Stimulated activated CD8-positive, alpha-beta memory T cell treated with anti-CD3 and anti-CD28 coated beads, Interleukin-4, amount 100 ng/mL, for 24 hours (primary cell): ENCODE results near the gene LRRC4C.
"Not testable (repeated sequence)": the region's sequence is repeated elsewhere in the genome, so short reads cannot be mapped to it uniquely, and the experiment has no call there.

Experiments used
- DNase-seq: peaks from one replicate; pipeline ENCODE4 v3.0.0-alpha.2; 2020; ENCODE audit warnings: low read depth

The LRRC4C gene

DNA sequence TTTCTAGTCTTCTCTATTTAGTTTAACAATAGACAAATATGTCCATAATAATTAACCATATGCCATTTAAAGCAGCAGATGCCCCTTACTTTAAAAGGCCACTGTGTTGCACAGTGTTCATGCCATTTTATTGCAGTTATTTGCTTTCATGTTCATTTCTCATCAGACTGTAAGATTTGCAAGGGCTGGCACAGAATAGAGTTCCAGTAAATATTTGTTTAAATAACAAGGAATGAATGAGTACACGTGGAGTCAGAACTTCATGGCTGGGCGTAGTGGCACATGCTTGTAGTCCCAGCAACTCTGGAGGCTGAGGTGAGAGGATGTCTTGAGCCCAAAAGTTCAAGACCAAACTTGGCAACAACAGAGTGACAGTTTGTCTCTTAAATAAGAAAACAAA is 1228.6 kb downstream of the LRRC4C start:
- no peak for DNase-seq

DNA sequence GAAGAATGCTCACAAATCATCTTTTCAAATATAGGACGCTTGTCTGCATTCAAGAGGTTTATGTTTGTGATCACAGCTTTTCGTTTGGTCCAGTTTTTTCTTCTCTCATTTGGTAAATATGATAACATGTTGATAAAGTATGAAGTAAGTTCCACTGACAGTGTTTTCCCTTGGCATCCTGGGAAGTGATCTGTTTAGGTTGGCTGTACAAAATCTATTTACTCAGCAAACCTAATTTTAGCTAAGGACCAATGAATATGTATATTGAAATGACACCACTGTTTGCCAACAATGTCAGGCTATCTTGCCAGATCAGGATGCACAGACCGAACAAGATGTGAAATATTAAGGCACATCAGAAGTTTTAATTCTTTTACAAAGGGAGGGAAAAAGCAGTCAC is 1230.8 kb downstream of the LRRC4C start:
- no peak for DNase-seq

DNA sequence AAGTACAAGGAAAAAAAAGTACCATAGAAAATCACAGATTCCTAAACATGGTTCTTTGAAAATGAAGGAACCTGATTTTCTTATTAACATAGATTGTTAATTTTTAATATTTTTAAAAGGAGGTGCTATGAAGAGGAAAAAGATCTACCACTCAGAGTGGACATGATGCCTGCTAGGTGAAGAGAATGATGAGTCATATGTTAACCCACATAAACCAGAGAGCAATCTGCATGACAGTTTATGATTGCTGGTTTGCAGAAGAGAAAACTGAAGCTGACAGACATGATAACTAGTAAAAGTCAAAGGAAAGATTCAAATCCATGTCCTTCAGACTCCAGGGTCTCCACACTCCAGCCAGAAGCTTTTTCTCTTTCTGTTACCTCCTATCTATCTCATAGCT is 1231.7 kb downstream of the LRRC4C start:
- no peak for DNase-seq

DNA sequence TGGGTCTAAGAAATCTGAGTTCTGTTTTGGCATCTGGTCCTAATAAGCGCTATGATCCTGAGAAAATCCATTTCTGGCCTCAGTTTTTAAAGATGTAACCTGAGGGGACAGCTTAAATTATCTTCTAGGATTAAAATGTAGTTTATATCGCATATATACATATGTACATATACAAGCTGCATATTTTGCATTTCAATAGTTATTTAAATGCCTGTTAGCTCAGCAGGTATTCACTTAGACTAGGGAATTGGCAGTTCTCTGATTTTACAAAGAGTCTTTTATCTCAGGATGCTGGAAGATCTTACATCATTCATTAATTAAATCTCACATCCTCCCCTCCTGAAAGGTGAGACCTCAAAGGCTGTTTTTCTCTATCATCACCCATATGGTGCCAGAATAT is 1232.8 kb downstream of the LRRC4C start:
- no peak for DNase-seq

DNA sequence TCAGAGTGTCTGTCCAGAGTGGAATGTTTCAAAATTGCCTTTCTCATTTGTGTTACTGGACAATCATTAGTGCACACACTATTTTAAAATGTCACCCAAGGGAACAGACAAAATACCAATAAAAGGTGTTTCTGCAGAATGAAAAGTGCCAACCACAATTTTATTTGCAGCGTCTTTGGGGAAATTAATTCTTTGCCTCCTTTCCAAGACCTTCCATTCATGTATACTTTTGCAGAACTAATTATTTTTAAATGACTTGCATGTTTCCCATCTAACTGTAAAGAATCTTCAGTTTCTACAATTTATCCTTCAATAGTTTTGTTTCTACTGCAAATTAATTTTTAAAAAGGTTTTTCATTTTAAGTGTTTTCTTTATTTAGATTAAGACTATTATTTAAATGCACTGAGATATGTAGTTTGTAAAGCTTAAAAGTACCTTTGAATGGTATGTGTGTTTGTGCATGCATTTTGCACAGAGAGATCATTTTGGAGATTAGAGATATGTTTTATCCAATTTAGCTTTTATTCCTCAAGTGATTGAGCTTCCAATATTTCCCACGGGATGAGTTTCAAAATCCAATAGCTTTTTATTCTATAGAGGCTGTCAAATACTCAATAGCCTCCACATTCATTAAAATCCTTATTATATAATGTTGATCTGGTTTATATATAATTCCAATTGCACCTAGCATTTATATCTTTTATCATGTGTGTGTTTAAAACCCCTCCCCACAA is 1235.7 kb downstream of the LRRC4C start:
- DNase-seq, result no peak

DNA sequence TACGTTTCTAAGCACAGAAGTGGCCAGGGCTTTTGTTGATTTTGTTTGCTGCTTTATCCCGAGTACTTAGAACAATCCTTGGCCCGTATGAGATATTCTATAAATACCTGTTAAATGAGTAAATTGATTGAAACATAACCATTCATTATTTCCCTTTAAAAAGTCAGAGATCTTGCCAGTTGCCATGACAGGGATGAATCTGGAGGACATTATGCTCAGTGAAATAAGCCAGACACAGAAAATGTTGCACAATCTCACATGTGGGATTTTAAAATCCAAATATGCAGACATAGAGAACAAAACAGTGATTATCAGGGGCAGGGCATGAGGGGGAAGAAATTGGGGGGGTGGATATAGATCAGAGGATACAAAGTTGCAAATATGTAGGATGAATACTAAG is 1240.1 kb downstream of the LRRC4C start:
- DNase-seq, result no peak

DNA sequence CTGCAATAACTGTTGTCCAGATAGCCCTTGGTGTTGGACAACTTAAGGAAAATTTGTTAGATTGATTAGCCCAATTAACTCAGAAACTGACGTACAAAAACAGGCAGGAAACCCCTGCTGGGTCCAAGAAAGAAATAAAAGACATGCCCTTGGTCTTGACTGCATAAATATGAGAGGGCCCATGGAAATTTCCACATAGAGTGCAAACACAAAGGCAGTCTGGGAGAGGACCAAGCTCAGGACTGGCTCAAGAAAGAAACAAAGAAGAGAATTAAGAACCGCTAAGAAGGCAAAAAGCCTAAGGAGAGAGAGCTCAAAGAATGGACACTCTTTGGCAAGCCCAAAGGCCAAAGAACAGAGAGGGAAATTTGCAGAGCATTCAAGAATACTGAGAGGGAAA is 1243.9 kb downstream of the LRRC4C start:
- no peak for DNase-seq

DNA sequence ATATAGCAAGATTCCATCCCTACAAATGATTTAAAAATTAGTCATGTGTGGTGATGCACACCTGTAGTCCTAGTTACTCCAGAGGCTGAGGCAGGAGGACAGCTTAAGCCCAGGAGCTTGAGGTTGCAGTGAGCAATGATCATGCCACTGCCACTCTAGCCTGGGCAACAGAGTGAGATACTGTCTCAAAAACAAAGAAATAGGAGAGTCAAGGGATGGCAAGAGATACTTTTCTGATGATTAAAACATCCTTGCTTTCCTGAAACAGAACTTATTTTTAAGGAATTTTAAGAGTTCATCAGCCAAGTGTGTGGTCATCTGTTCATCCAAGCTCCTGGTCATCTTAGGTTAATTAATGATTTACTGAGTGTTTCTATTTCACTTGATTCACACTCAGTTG is 1252.0 kb downstream of the LRRC4C start:
- DNase-seq, result no peak

DNA sequence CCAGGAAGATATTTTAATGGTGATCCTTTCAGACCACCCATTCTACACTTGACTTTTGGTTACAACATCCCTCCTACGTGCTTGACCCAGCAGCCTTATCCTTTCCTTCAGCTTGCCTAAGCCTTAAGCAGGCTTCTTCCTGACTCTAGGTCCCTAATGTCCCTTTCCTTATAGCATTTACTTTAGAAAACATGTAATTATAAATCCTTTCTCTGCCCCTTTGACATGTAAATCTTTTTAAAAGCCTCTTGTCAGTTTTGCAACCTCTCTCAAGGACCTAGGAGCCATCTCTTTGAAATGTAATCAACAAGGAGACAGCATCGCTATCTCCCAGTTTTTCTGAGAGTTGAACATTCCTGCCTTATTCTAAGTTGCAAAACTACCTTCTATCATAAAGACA is 1255.2 kb downstream of the LRRC4C start:
- DNase-seq, result no peak

DNA sequence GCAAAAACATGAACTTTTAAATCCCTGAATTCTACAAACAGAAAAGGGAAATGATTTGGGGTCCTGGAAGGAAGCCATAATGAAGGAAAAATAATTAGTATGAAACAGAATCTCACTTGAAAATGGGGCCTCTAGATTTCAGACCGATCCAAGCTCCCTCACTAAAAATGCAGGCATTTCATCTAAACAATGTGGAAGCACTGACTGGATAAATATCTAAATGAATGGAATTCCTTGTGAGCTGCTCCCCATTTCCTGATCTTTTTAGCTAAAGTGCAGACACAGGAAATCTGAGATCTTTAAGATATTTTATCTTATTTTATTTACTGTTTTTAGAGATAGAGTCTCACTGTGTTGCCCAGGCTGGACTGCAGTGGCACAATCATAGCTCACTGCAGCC is 1255.8 kb downstream of the LRRC4C start:
- no peak for DNase-seq

DNA sequence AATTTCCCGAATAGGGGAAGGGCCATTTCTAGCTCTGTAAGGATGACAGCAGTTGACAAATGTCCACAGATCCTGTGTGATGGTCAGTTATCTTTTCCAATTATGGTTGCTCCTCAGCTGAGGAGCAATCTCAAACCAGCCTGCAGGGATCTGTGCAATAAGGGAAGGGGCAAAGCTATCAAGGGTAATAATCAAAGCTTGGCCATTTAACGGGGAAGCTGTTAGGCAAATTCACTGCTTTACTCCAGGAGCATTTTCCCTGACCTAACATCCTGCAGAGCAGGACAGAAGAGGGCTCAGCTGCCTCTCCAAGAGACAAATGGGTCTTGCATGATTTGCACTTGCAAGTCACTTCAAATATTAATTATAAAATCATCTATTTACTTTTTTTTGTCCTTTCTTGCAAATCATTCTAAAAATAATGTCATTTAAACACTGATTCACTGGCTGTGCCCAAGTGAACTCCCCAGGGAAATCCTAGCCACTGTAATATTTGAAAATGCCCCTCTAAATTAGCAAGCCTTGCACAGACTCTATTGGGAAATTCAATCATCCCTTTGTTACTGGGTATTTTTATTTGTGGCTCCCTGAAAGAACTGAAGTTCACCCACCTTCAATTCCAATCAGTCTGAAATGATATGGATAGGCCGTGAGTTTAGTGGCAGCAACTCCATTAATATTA is 1256.7 kb downstream of the LRRC4C start:
- DNase-seq, result no peak

DNA sequence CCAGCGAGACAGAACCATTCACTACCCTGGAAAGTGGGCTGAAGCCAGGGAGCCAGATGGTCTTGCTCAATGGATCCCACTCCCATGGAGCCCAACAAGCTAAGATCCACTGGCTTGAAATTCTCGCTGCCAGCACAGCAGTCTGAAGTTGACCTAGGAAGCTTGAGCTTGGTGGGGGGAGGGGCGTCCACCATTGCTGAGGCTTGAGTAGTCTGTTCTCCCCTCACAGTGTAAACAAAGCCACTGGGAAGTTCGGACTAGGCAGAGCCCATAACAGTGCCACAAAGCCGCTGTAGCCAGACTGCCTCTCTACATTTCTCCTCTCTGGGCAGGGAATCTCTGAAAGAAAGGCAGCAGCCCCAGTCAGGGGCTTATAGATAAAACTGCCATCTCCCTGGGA is 1266.9 kb downstream of the LRRC4C start:
- not testable (repeated sequence) for DNase-seq

DNA sequence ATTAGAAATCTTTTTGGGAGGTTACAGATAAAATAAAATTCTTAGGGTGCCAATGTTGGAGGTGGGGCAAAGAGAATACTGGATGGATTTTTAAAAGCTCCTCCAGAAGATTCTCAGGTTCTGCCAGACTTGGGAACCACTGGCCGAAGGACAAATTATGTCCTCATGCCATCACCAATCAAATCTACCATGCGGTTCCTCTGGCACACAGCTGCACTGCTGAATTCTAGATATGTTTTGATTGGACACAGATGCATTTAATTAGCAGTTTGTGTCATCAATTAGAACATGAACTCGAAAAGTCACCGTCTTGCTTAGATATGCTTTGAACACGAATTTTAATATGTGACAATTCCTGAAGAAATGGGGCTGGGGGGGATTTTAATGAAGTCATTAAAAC is 1269.2 kb downstream of the LRRC4C start:
- DNase-seq, result no peak

DNA sequence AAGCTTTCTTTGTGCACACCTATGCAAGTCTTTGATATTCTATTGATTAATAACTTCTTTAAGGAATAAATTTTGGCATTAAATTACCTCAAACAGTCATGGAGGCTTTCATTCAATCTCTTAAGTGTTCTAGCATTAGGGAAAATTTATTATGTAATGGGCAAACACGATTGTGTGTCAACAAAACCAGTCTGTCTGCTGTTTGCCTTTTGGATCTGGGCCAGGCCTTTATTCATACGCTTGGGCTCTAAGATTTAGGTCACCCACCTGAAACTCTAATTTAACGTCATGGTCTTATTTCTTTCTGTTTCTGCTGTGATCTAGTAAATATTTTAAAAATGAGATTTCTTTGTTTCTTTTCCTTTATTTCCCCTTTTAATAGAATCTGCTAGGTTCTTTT is 1270.6 kb downstream of the LRRC4C start:
- DNase-seq, result no peak

DNA sequence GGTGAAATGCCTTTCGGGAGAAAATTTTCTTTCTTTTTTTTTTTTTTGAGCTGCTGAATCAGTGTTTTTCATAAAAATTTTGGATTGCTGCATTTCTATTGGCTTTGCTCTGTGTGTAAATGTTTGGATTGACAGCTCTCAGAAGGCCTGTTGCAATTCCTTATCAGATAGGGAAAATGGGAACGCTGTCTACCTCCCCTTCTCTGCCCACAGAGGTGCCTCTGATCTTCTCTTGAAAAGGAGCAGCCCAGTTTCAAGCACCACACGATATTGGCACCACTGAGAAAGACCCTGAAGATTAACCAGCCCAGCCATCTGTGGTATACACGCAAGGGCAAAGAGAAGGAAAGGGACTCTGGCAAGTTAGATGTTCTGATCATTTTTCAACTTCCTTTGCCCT is 1272.2 kb downstream of the LRRC4C start:
- no peak for DNase-seq

DNA sequence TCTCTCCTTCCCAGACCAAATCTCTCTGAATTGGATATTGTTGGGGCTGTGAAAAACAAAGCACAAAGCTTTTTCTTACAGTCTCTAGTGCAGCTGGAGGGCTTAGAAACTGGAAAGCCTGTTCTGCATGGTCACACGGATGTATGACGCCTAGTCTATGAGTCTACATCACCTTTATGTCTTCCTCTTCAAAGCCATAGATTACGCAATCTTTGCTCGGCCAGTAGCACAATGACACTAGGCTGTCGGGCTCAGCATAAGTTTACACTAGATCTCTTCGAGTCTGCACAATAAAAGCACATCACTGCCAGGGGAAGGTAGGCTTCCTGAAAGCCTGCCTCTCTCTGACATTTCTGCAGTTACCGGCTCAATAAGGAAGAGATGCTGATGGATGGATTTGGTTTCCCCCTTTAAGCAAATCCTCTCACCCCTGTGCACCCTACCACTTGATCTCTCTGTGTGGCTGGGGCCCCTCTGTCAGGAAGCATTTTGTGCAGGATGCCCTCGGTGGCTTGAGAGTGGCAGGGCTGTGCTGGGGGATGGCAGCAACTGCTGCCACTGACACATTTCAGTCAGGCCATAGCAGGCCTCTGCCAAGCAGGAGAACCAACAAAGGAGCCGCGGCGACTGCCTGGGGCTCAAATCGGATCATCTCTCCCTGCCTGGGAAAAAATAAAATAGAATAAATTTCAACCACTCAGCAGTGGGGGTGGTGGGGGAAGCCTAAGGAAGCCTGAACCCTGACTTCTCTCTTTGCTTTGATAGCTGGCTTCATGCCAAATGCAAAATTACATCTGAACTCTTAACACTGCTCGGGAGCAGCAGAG is 1272.8 kb downstream of the LRRC4C start:
- DNase-seq, result no peak

DNA sequence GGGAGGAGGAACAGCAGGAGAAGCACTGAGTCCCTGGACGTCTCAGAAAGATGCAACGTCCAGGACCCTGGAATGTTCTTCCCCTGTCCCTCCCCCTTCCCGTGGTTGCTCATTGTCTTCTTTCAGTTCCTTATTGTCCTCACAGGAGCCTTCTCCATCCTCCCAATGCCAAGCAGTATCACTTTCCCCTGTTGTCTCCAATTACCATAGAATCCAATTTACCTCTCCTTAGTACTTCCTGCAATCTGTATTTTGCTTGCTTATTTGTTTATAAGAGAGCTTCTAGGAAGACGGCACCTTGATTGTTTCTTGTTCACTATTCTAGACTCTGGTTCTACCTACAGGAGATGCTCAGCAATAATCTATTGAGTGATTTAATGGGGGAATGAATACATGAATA is 1273.7 kb downstream of the LRRC4C start:
- DNase-seq, result no peak

DNA sequence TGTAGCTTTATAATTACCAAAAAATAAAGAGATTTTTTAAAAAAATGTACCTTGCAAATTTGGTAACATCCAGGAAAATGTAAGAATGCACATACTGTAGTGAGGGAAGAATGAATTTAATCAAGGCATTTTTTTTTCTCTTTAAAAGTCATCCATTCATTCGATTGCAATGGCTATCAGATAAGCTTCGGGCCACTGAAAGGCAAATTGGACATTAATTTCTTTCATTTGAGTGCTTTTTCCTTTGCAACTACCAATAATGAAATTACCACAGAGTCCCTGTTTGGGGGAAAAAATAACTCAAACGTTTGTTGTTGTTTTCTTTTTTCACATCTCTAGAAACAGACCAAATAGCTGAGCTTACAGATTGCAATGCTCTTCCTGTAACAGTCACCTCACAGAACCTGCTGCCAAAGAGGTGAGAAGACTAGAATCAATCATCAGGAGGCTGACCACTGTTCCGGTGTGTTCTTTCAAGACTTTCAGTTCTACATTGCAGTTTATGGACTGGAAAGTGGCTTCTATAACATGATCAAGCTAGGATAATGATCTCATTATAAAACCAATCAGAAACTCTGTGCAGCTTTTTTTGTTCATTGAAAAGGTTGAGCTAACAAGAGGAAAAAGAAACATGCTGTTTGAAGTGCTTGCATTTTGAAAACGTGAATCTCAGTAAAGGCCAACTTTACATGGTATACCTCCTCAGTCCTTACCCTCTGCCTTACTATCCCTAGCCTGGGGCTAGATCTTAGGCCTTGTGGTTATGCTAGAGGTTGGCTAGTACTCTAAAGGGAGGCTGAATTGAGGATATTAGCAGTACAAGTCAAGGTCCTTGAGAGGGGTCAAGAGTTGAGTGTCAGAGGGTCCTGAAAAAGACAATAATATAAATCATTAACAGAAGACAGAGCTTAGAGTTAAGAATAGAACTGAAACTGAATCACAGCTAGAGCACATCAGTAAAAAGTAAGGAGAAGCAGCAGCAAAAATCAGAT is 1276.1 kb downstream of the LRRC4C start:
- no peak for DNase-seq

DNA sequence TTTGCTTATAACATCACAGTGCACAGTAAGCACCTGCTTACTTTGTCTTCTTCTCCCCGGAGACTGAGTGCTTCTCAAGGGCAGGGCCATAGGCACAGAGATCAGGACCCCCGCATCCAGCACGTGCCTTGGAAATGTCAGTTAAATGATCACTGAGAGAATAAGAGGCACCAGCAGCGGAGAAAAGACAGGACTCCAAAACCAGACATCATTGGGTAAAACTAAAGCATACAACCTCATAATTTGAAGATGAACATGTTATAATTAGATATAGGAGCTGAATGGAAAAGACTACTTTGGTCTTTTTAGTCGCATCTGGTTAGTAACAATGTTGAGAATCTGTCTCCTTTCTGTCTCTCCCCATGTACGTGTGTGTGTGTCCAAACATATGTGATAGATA is 1279.9 kb downstream of the LRRC4C start:
- DNase-seq, result no peak

DNA sequence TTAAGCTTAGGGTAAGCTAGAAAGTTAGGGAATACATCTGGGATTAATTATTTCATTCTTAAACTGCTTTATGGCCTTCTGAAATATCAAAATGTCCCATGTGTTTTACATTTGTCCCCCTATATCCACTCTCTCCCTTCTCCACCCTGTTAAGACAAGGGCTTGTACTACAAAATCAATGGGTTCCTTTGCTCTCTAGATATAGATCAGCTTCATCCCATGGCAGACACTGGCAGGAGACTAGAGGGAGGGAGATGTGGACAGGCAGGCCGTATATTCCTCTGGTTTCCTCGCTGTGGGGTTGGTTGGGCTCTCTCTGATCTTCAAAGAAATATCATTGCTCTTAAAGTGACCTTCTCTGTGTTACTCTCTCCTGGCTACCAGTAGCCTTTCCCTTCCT is 1281.0 kb downstream of the LRRC4C start:
- DNase-seq, result no peak

DNA sequence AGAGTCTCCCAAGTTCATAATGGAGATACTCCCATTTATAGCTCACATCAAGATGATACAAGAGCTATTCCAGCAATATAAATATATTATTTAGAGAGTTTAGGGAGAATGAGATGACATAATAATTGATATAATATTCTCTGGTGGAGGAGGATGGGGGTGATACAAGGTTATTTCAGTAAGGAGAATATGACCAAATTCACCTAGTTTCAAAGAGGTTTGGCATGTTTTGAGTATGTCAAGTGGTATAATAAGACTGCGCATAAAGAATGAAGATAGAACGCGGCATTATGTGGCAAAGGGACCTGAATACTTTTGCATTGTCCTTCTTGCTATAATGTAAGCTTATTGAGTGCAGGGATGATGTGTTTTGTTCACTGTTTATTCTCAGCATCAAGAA is 1283.5 kb downstream of the LRRC4C start:
- no peak for DNase-seq

DNA sequence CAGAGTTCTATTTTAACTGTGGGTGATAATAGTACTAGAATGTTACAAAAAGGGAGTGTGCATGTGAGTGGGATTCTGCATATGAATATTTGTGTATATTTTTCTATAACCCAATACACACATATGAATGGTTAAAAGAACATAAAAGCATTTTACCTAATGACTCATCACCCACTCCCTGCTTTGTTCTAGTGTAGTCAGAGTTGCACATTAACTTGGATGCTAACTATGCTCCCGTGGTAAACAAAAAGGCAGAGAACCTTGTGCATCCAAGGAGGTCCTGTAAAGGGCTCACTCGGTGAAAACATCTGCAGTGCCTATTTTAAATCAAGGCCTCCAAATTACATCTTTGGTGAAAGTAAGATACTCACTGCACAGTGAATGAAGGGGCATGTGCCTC is 1289.4 kb downstream of the LRRC4C start:
- DNase-seq, result no peak
